OCI-LY1 (cell line): ENCODE results near the gene DDO.

Experiments
- H2AFZ ChIP-seq: fragments of 200-600 bp; sonication (generic), shearing (Covaris generic); 2 replicates; pipeline ENCODE4 v1.6.0; 2014; ENCODE audit warnings: antibody characterized with exemption, mild to moderate bottlenecking, low read length
- H3F3A ChIP-seq: fragments of 200-600 bp; sonication (generic), shearing (Covaris generic); 2 replicates; pipeline ENCODE4 v1.6.0; 2014; ENCODE audit warnings: mild to moderate bottlenecking, antibody characterized with exemption, low read length, moderate library complexity; ENCODE audit not compliant: insufficient read depth
- H3K27ac ChIP-seq: fragments of 200-600 bp; sonication (generic); 2 replicates; pipeline ENCODE4 v1.5.1; 2014; ENCODE audit warnings: low read length, mixed run types, mild to moderate bottlenecking, low read depth; ENCODE audit not compliant: poor library complexity, severe bottlenecking
- H3K27me3 ChIP-seq: fragments of 200-600 bp; sonication (generic); 2 replicates; pipeline ENCODE4 v1.6.0; 2014; ENCODE audit warnings: antibody characterized with exemption, mild to moderate bottlenecking, low read length, moderate library complexity; ENCODE audit not compliant: insufficient read depth
- H3K36me3 ChIP-seq: fragments of 200-600 bp; sonication (generic); 2 replicates; pipeline ENCODE4 v1.6.1; 2014; ENCODE audit warnings: mild to moderate bottlenecking, antibody characterized with exemption, low read length, moderate library complexity, mixed read lengths; ENCODE audit not compliant: insufficient read depth
- H3K4me1 ChIP-seq: fragments of 200-600 bp; sonication (generic); 2 replicates; pipeline ENCODE4 v1.5.1; 2014; ENCODE audit warnings: mild to moderate bottlenecking, low read length, moderate library complexity; ENCODE audit not compliant: insufficient read depth, severe bottlenecking
- H3K4me2 ChIP-seq: fragments of 200-600 bp; sonication (generic), shearing (Covaris generic); 2 replicates; pipeline ENCODE4 v1.6.1; 2014; ENCODE audit warnings: low read length
- H3K4me3 ChIP-seq: fragments of 200-600 bp; sonication (generic); 2 replicates; pipeline ENCODE4 v1.5.1; 2014; ENCODE audit warnings: low read length, low read depth, mild to moderate bottlenecking, mixed read lengths; ENCODE audit not compliant: poor library complexity, severe bottlenecking
- H3K79me2 ChIP-seq: fragments of 200-600 bp; shearing (Covaris generic); 2 replicates; pipeline ENCODE4 v1.6.1; 2016; ENCODE audit warnings: mixed run types, low read length, mixed read lengths; ENCODE audit not compliant: insufficient read depth
- H3K9ac ChIP-seq: fragments of 200-600 bp; sonication (generic), shearing (Covaris generic); 2 replicates; pipeline ENCODE4 v1.6.1; 2014; ENCODE audit warnings: mild to moderate bottlenecking, low read length, mixed read lengths
- H3K9me2 ChIP-seq: fragments of 200-600 bp; sonication (generic), shearing (Covaris generic); 2 replicates; pipeline ENCODE4 v1.6.1; 2014; ENCODE audit warnings: low read depth, mild to moderate bottlenecking, low read length, mixed read lengths
- H3K9me3 ChIP-seq: fragments of 200-600 bp; shearing (Covaris generic); 2 replicates; pipeline ENCODE4 v1.6.1; 2014; ENCODE audit warnings: low read length, mixed read lengths
- H4K20me1 ChIP-seq: fragments of 200-600 bp; sonication (generic), shearing (Covaris generic); 2 replicates; pipeline ENCODE4 v1.6.0; 2016; ENCODE audit warnings: mild to moderate bottlenecking, low read length; ENCODE audit not compliant: insufficient read depth
- CTCF ChIP-seq: fragments of 200-600 bp; sonication (generic), shearing (Covaris generic); IDR thresholded peaks from 2 replicates; pipeline ENCODE4 v1.5.1; 2017; ENCODE audit warnings: mild to moderate bottlenecking, antibody characterized with exemption, low read length, moderate library complexity, mixed read lengths
- EZH2 ChIP-seq: fragments of 200-600 bp; sonication (generic), shearing (Covaris generic); IDR thresholded peaks from 2 replicates; pipeline ENCODE4 v1.8.0; 2017; ENCODE audit warnings: borderline replicate concordance, mixed run types, mild to moderate bottlenecking, antibody characterized with exemption, low read length, moderate library complexity, mixed read lengths

Gene DDO

GRCh38 chr6:110412360-110412759 lies 3.0 kb downstream of the DDO start:
- Histone ChIP-seq H3K9me2 (no peaks in the 10 kb centered on the region), H3K9ac (no peak overlapping the region), H3K4me2 (no peak overlapping the region), H2AFZ (no peak overlapping the region), H3K36me3 (no peaks in the 10 kb centered on the region), H3K27ac (no peak overlapping the region), H3K79me2 (no peaks in the 10 kb centered on the region), H3K4me3 (no peak overlapping the region), H3F3A (no peaks in the 10 kb centered on the region), H3K9me3 (no peaks in the 10 kb centered on the region), H4K20me1 (no peaks in the 10 kb centered on the region), H3K4me1 (no peaks in the 10 kb centered on the region), H3K27me3 (no peaks in the 10 kb centered on the region)
- no peak for TF ChIP-seq EZH2
- TF ChIP-seq CTCF: no peak

- no peak overlapping the region for H3K27ac ChIP-seq
- H4K20me1 ChIP-seq: no peaks in the 10 kb centered on the region
- TF ChIP-seq CTCF: no peak
- TF ChIP-seq EZH2: no peak
- H3K4me3 ChIP-seq: no peak overlapping the region
- H3K9me2 ChIP-seq: no peaks in the 10 kb centered on the region
- no peaks in the 10 kb centered on the region for H3K79me2 ChIP-seq
- no peak overlapping the region for H3K4me2 ChIP-seq
- no peaks in the 10 kb centered on the region for H3K36me3 ChIP-seq
- H3K4me1 ChIP-seq: no peaks in the 10 kb centered on the region
- H2AFZ ChIP-seq: no peak overlapping the region
- H3K27me3 ChIP-seq: no peaks in the 10 kb centered on the region
- no peaks in the 10 kb centered on the region for H3F3A ChIP-seq
- H3K9me3 ChIP-seq: no peaks in the 10 kb centered on the region
- H3K9ac ChIP-seq: no peak overlapping the region
These were observed 4.9 kb downstream of the DDO start for GRCh38 chr6:110410511-110410910.

GRCh38 chr6:110409794-110410193 lies 5.6 kb downstream of the DDO start:
- H3K9ac ChIP-seq: no peak overlapping the region
- no peak overlapping the region for H3K4me2 ChIP-seq
- no peak overlapping the region for H3K27ac ChIP-seq
- H3F3A ChIP-seq: no peaks in the 10 kb centered on the region
- H4K20me1 ChIP-seq: no peaks in the 10 kb centered on the region
- H3K27me3 ChIP-seq: no peaks in the 10 kb centered on the region
- no peak overlapping the region for H2AFZ ChIP-seq
- no peaks in the 10 kb centered on the region for H3K36me3 ChIP-seq
- no peak overlapping the region for H3K4me3 ChIP-seq
- TF ChIP-seq CTCF (no peak), EZH2 (no peak)
- H3K4me1 ChIP-seq: no peaks in the 10 kb centered on the region
- H3K9me2 ChIP-seq: no peaks in the 10 kb centered on the region
- H3K9me3 ChIP-seq: no peaks in the 10 kb centered on the region
- no peaks in the 10 kb centered on the region for H3K79me2 ChIP-seq
